ENCODE results near the gene UBAP2L.
"Not testable (repeated sequence)": the region's sequence is repeated elsewhere in the genome, so short reads cannot be mapped to it uniquely, and the experiment has no call there.

Gene UBAP2L

GRCh38 chr1:154312229-154313065, 91.7 kb downstream of the UBAP2L start:
- H3K4me3 ChIP-seq, H3K4me1 ChIP-seq: not testable (repeated sequence)

DNA sequence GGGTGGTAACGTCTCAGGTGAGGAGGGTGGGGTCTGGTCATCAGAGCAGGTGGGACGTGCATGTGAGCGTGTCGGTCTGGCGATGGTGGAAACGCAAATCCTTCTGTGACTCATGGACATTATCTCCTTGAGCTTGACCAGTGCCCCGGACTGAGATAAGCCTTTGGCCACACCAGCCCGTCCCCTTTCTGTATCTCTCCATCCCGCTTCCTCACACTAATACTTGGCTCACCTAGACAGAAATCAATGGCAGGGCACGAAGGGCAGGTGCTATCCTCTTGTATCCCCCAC, 92.3 kb downstream of the UBAP2L start:
- peaks cover 4% of the 10 kb centered on the region; the same call in 1 of the 2 replicates for H3K9me3 ChIP-seq
- in situ Hi-C loops (cut with MboI; ENCODE audit: low sequenced_read_pairs), result no loop called here
- peaks cover 18% of the 10 kb centered on the region for H3K27me3 ChIP-seq (ENCODE audit: low read depth)
- no peaks in the 10 kb centered on the region for H3K36me3 ChIP-seq (replicated peaks)
- no peak for DNase-seq (ENCODE audit: low spot score in 2 of 2)
- no peak overlapping the region for H3K4me3 ChIP-seq
- no peaks in the 10 kb centered on the region for H3K4me1 ChIP-seq

More at GRCh38 chr1:154312229-154313065, 91.7 kb downstream of the UBAP2L start:
- DNase-seq (ENCODE audit: low spot score in 2 of 2); H3K36me3 ChIP-seq (replicated peaks); H3K9me3 ChIP-seq; in situ Hi-C loops (cut with MboI; ENCODE audit: low sequenced_read_pairs): not testable (repeated sequence)
- H3K27me3 ChIP-seq (ENCODE audit: low read depth), result peaks cover 15% of the 10 kb centered on the region

DNA sequence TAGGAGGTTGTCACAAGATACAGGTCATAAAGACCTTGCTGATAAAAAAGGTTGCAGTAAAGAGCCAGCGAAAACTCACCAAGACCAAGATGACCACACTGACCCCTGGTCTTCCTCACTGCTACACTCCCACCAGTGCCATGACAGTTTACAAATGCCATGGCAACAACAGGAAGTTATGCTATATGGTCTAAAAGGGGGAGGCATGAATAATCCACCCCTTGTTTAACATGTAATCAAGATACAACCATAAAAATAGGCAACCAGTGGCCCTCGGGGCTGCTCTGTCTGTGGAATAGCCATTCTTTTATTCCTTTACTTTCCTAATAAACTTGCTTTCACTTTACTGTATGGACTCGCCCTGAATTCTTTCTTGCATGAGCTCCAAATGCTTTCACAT, 93.5 kb downstream of the UBAP2L start:
- H3K9me3 ChIP-seq; DNase-seq (ENCODE audit: low spot score in 2 of 2); H3K4me3 ChIP-seq; in situ Hi-C loops (cut with MboI; ENCODE audit: low sequenced_read_pairs); H3K36me3 ChIP-seq (replicated peaks); H3K4me1 ChIP-seq: not testable (repeated sequence)
- H3K27me3 ChIP-seq (ENCODE audit: low read depth), result peaks cover 18% of the 10 kb centered on the region

- Histone ChIP-seq H3K27me3 (ENCODE audit: low read depth) (peaks cover 18% of the 10 kb centered on the region), H3K4me3 (no peak overlapping the region), H3K36me3 (replicated peaks) (no peaks in the 10 kb centered on the region), H3K4me1 (no peaks in the 10 kb centered on the region), H3K9me3 (no peaks in the 10 kb centered on the region; the same call in 1 of the 2 replicates)
- no peak for DNase-seq (ENCODE audit: low spot score in 2 of 2)
- in situ Hi-C loops (cut with MboI; ENCODE audit: low sequenced_read_pairs), result no loop called here
Measured at GRCh38 chr1:154316704-154317103, 95.9 kb downstream of the UBAP2L start.

GRCh38 chr1:154318386-154318785, 97.6 kb downstream of the UBAP2L start:
- no peak for DNase-seq (ENCODE audit: low spot score in 2 of 2)
- H3K27me3 ChIP-seq (ENCODE audit: low read depth), result peaks cover 18% of the 10 kb centered on the region
- no peak overlapping the region for H3K4me3 ChIP-seq
- in situ Hi-C loops (cut with MboI; ENCODE audit: low sequenced_read_pairs), result no loop called here
- no peaks in the 10 kb centered on the region; the same call in 1 of the 2 replicates for H3K9me3 ChIP-seq
- H3K4me1 ChIP-seq, result no peaks in the 10 kb centered on the region
- H3K36me3 ChIP-seq (replicated peaks), result no peaks in the 10 kb centered on the region
